ENCODE measurements around the gene SPTBN4.
A peak's percentile ranks its signal among the peaks of the same experiment; 100 is the strongest.
"Not testable (repeated sequence)": the region's sequence is repeated elsewhere in the genome, so short reads cannot be mapped to it uniquely, and the experiment has no call there.

Gene SPTBN4

GRCh38 chr19:40465025-40465556, 1.7 kb upstream of the SPTBN4 start:
- DNase-seq (ENCODE audit: low read depth), result peak; percentile 90

DNA sequence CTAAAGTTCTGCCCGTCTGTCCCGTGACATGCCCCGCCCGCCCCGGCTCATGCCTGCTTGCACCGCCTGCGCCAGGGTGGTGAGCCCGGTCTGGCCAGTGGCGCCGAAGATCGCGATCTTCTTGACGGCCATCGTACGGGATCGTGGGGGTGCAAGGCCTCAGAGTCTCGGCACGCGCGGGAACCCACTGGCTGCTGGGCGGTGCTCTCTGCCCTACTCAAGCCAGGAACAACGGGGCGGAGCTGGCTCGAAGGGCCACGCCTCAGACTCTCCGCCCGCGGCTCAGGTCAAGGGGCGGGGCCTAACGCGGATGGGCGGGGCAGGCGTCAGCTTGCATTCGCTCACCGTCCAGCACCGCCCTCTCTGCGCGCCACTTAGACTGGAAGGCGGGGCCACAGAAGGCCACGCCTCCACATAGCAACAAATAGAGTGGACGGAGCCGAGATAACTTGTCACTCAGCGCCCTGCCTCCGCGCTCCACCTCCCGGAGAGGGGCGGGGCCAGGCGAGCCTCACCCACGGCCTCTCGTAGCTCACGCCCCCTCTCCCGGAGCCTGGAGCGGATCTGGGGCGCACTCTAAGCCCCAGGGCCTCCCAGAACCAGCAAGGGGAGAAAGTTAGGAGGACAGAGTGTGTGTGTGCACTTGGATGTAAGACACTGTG, 1.1 kb upstream of the SPTBN4 start, which contains the start of gene BLVRB:
BLVRB (minus strand) TSS at position 189 of the 662 bp plus-strand sequence; CDS start at position 132, 57 bp downstream.
- DNase-seq (ENCODE audit: low read depth), result peak; percentile 98

DNA sequence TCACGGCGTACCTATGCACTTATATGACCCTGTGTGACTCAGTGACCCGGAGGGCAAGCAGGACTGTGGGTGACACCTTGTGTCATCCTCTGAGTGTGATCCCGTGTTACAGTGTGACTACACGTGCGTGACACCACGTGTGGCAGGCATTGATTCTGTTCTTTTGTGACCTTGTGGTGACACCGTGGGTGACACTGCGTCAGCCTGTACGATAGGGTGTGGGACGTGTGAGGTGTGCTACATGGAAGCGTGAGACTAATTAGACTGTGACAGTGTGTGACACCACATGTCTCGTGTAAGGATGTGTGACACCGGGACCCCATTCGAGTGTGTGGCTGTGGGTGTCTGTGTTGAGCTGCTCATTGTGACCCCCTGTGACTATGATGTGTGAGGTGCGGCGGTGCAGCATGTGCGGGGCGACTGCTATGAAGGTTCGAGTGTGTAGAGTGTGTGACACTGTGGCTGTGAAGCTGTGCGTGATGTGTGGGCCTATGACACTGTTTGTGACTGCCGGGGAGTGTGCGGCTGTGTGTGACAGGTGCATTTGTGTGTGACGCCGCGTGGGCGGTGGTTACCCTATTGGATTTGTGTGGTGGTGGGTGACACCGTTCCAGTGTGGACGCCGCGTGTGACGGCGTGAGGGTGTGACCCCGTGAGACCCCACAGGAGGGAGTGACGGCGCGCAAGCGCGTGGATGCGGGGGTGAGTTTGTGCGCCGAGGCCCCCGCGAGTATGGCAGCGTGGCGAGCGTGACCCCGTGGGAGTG, 399 bp upstream of the SPTBN4 start:
- DNase-seq (ENCODE audit: low read depth), result no peak

- no peak for DNase-seq (ENCODE audit: low read depth)
Observed at GRCh38 chr19:40469011-40469410, 2.2 kb downstream of the SPTBN4 start.

DNA sequence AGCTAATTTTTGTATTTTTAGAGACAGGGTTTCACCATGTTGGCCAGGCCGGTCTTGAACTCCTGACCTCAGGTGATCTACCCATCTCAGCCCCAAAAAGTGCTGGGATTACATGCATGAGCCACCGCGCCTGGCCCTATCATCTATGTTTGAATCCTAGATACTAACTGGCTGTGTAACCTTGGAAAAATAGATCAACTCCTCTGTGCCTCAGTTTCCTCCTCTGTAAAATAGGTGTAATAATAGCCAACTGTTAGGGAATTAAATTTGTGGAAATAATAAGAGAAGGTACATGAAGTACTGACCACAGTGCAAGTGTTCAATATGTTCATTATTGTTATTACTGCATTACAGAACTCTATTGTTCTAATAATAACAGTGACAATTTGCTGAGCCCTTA, 4.3 kb downstream of the SPTBN4 start:
- DNase-seq (ENCODE audit: low read depth), result no peak

DNA sequence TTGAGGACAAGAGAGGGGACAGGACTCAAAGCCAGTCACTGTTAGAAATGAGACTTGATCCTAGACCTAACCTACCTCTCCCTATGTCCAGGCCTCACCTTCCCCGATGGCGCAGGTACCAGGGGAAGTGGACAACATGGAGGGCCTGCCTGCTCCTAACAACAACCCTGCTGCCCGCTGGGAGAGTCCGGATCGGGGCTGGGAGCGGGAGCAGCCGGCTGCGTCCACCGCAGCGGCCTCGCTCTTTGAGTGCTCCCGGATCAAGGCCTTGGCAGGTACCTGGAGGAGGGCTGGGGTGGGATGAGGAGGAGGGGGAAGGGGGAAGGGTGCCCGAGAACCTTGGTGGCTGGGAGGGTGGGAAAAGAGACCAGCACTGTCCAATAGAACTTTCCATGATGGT, 5.7 kb downstream of the SPTBN4 start:
- DNase-seq (ENCODE audit: low read depth), result no peak

GRCh38 chr19:40474737-40475136, 7.9 kb downstream of the SPTBN4 start:
- DNase-seq (ENCODE audit: low read depth), result no peak

DNA sequence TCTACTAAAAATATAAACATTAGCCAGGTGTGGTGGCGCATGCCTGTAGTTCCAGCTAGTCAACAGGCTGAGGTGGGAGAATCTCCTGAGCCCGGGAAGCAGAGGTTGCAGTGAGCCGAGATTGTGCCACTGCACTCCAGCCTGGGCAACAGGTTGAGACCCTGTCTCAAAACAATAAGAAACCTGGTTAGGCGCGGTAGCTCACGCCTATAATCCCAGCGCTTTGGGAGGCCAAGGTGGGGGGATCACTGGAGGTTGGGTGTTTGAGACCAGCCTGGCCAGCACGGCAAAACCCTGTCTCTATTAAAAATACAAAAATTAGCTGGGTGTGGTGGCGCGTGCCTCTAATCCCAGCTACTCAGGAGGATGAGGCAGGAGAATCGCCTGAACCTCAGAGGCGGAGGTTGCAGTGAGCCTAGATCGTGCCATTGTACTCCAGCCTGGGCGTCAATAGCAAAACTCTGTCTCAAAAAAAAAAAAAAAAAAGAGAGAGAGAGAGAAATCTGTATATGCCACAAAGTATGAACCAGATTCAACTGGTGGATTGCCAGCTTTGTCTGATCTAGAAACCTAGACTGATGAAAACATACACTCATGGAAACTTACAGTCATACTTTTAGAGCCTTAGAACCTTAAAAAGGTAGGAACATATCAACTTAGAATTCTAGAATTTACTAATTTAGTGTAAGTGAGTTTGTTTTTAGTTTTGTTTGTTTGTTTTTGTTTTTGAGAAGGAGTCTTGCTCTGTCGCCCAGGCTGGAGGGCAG, 9.3 kb downstream of the SPTBN4 start:
- DNase-seq (ENCODE audit: low read depth), result peak; percentile 12

DNA sequence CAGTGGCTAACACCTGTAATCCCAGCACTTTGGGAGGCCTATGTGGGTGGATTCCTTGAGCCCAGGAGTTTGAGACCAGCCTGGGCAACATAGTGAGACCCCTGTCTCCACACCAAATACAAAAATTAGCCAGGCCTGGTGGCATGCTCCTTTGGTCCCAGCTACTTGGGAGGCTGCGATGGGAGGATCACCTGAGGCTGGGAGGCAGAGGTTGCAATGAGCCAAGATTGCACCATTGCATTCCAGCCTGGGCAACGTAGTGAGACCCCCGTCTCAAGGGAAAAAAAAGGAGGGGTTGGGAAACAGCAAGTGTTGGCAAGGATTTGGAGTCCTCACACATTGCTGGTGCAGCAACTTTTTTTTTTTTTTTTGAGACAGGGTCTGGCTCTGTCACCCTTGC, 19.2 kb downstream of the SPTBN4 start:
- DNase-seq (ENCODE audit: low read depth), result no peak

- DNase-seq (ENCODE audit: low read depth), result no peak
Observed at GRCh38 chr19:40489882-40490230, 23.1 kb downstream of the SPTBN4 start.

GRCh38 chr19:40492274-40492673, 25.5 kb downstream of the SPTBN4 start:
- no peak for DNase-seq (ENCODE audit: low read depth)

DNA sequence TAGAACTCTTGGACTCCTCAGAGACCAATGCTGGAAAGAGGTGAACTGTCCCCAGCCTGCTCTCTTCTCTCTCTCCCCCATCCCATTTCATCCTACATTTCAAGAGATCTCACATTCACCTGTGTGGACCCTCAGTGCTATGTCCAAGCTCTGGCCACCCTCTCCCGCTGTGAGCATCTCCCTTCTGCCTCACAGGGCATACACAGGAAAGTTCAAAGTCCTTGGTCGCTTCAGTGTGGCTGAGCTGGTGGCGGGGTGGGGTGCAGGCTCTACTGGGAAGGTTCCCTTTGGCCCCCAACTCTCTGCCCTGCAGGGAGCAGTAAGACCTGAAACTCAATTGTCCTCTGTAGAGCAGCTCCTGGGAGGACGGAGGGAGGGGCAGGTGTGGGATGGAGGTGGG, 27.0 kb downstream of the SPTBN4 start:
- no peak for DNase-seq (ENCODE audit: low read depth)

DNA sequence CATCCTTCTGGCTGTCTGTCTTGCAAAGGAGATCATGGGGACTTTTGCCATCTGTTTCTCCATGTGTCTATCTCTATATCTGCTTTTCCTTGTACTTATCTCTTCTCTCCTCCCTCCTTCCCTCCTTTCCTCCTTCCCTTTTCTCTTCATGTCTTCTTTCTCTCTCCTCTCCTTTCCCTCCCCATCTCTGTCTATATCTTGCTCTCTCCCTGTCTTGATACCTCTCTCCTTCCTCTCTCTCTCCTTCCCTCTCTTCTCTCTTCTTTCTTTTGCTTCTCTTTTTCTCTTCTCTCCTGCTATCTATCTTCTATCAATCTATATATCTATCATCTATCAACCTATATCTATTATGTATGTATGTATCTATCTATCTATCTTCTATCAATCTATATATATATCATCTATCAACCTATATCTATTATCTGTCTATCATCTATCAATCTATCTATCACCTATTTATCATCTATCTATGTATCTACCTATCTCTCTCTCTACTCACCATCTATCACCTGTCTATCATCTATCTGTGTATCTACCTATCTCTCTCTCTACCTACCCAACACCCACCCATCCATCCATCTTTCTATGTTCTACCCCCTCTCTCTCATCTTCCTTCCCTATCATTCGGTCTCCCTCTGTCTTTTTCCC, 27.5 kb downstream of the SPTBN4 start:
- no peak for DNase-seq (ENCODE audit: low read depth)

DNA sequence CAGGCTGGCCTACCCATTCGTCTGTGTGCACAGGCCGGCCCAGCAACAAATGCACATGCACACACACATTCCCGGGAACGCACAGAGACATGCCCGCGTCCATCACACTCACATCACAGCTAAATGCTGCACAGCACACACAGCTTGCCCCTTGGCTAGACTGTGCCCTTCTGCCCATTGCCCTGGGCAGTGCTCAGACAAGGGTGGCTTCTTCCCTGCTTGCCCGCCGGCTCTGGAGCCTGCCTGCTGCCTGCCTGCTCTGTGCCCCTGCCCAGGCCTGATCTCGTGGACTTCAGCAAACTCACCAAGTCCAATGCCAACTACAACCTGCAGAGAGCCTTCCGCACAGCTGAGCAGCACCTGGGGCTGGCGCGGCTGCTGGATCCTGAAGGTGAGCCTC, 30.4 kb downstream of the SPTBN4 start:
- DNase-seq (ENCODE audit: low read depth), result no peak

DNA sequence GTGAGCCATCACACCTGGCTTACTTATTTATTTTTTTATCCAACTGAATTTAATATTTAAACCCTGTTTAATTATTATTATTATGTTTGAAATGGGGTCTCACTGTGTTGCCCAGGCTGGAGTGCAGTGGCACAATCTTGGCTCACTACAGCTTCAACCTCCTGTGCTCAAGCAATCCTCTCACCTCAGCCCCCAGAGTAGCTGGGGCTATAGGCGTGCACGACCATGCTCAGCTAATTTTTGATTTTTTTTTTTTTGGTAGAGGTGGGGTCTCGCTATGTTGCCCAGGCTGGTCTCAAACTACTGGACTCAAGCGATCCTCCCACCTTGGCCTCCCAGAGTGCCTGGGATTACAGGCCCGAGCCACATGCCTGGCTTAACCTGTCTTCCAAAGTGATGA, 32.5 kb downstream of the SPTBN4 start:
- no peak for DNase-seq (ENCODE audit: low read depth)

GRCh38 chr19:40500678-40501530, 34.1 kb downstream of the SPTBN4 start:
- not testable (repeated sequence) for DNase-seq (ENCODE audit: low read depth)

DNA sequence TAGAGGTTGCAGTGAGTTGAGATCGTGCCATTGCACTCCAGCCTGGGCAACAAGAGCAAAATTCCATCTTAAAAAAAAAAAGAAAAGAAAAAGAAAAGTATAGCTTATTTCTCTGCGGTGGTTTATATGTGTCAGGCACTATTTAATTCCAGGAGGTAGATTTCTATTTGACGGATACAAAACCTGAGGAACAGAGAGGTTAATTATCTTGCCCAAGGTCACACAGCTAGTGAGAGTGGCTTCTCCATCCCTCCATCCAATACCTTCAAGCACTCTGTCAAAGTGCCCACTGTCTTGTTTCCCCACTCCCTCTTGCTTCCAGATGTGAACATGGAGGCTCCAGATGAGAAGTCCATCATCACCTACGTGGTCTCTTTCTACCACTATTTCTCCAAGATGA, 34.8 kb downstream of the SPTBN4 start:
- no peak for DNase-seq (ENCODE audit: low read depth)

DNA sequence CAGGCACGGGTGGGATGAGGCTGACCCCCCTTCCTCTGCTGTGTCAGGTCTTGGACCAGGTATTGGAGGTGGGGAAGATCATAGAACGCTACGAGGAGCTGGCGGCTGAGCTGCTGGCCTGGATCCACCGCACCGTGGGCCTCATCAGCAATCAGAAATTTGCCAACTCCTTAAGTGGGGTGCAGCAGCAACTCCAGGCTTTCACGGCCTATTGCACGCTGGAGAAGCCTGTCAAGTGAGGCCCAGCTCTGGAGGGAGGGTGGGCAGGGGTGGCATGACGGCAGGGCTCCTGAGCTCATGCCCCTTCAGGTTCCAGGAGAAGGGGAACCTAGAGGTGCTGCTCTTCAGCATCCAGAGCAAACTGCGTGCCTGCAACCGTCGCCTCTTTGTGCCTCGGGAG, 35.3 kb downstream of the SPTBN4 start:
- DNase-seq (ENCODE audit: low read depth), result no peak

DNA sequence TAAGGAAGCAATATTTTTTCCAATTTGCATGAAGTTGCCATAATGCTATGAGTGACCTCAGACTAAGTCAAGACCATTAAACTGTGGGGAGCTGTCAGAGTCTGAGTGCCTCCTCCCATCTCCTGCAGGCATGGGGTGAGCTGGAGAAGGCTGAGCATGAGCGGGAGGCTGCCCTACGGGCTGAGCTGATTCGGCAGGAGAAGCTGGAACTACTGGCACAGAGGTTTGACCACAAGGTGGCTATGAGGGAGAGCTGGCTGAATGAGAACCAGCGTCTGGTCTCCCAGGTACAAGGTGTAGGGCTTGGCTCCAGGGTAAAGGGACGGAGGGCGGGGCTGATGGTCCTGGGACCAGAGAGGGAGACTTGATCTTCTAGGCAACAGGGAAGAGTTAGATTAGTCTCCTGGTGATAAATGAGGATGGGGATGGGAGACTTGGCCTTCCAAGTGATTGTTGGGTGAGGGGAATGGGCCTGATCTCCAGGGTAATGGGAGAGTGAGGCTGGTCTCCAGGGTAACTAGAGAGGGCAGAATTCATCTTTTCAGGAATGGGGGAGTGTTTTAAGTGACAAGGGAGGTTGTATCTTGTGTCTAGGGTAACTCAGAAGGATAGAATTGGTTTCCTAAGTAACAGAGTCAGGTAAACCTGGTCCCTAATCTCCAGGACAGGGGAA, 36.0 kb downstream of the SPTBN4 start:
- DNase-seq (ENCODE audit: low read depth), result no peak

GRCh38 chr19:40503320-40503695, 36.5 kb downstream of the SPTBN4 start:
- DNase-seq (ENCODE audit: low read depth), result no peak

DNA sequence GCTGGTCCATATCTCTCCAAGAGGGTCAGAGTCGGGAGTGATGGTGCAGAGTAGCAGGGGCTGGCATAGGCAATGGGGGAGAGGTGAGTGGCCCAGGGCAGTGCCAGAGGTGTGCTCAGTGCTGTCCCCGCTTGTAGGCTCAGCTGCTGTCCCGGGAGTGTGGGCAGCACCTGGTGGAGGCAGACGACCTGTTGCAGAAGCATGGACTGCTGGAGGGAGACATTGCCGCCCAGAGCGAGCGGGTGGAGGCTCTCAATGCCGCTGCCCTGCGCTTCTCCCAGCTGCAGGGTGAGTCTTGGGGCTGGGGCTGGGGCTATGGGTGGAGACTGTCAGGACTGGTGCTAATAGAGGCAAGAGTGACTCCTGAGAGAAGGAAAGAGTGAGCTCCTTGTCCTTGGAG, 39.3 kb downstream of the SPTBN4 start:
- DNase-seq (ENCODE audit: low read depth), result no peak
